BJ (cell line): ENCODE measurements around the gene NPIPB13. TPM values are rescaled to one million over a fixed set of nuclear protein-coding genes. Genes with fewer than 3 reads are reported as not detected.

Experiments
- polyA plus RNA-seq: library from polyadenylated mRNA; depleted of rRNA; stranded (reverse); fragments of >200 nt; gene quantifications from 2 replicates; pipeline ENCODE4 v1.2.3, GENCODE V29; 2011; rRNA removed
- small RNA-seq: library from RNA; depleted of rRNA; stranded (forward); fragments of <200 nt; gene quantifications from one replicate; pipeline ENCODE3, GENCODE V24; 2012; ENCODE audit warnings: low replicate concordance, low read depth; ENCODE audit not compliant: insufficient read length

NPIPB13 gene
- polyA plus RNA-seq, 1 experiment, result 0.92 TPM

Small RNA genes within 50 kb of the gene (small RNA-seq; reads per million reads assigned to genes)
- gene AC106782.4, result not detected

Other genes with a start within 250 kb of the NPIPB13 start
- 0.26 and 0.64 TPM in 2 replicates for gene DOC2A, start 237.5 kb downstream of the NPIPB13 start, polyA plus RNA-seq
- not detected in 2 replicates for gene C16orf92, start 225.3 kb downstream of the NPIPB13 start, polyA plus RNA-seq
- 0.06 and 0.13 TPM in 2 replicates for gene TLCD3B, start 217.2 kb downstream of the NPIPB13 start, polyA plus RNA-seq
- gene ALDOA, start 182.7 kb downstream of the NPIPB13 start, polyA plus RNA-seq, result 754 and 1,788 TPM in 2 replicates
- gene PPP4C, start 172.5 kb downstream of the NPIPB13 start, polyA plus RNA-seq, result 143 and 209 TPM in 2 replicates
- gene TBX6, start 156.6 kb downstream of the NPIPB13 start, polyA plus RNA-seq, result 0.04 TPM in 2 replicates
- 34.6 and 49.1 TPM in 2 replicates for gene YPEL3, start 152.3 kb downstream of the NPIPB13 start, polyA plus RNA-seq
- gene GDPD3, start 134.9 kb downstream of the NPIPB13 start, polyA plus RNA-seq, result 1.2 and 2.0 TPM in 2 replicates
- gene MAPK3, start 125.3 kb downstream of the NPIPB13 start, polyA plus RNA-seq, result 94.8 and 168 TPM in 2 replicates
- gene CORO1A, start 64.9 kb downstream of the NPIPB13 start, polyA plus RNA-seq, result 1.6 and 2.6 TPM in 2 replicates
- 32.0 and 50.2 TPM in 2 replicates for gene BOLA2B, start 54.8 kb downstream of the NPIPB13 start, polyA plus RNA-seq
- gene SLX1A, start 54.6 kb downstream of the NPIPB13 start, polyA plus RNA-seq, result 7.5 and 19.8 TPM in 2 replicates
- 6.2 TPM in 2 replicates for gene SULT1A3, start 49.2 kb downstream of the NPIPB13 start, polyA plus RNA-seq
- 48.2 and 50.3 TPM in 2 replicates for gene CD2BP2, start 106.8 kb upstream of the NPIPB13 start, polyA plus RNA-seq
- 11.3 and 16.5 TPM in 2 replicates for gene TBC1D10B, start 122.0 kb upstream of the NPIPB13 start, polyA plus RNA-seq
- gene MYL11, start 126.3 kb upstream of the NPIPB13 start, polyA plus RNA-seq, result 0.59 and 0.69 TPM in 2 replicates
- 0.17 and 0.22 TPM in 2 replicates for gene SEPTIN1, start 134.1 kb upstream of the NPIPB13 start, polyA plus RNA-seq
- 2.8 and 4.6 TPM in 2 replicates for gene ZNF48, start 146.9 kb upstream of the NPIPB13 start, polyA plus RNA-seq
- 6.8 and 7.9 TPM in 2 replicates for gene ZNF771, start 159.1 kb upstream of the NPIPB13 start, polyA plus RNA-seq
- 27.5 and 33.9 TPM in 2 replicates for gene DCTPP1, start 181.6 kb upstream of the NPIPB13 start, polyA plus RNA-seq
- 44.4 and 50.3 TPM in 2 replicates for gene SEPHS2, start 197.4 kb upstream of the NPIPB13 start, polyA plus RNA-seq
- gene ITGAL, start 224.3 kb upstream of the NPIPB13 start, polyA plus RNA-seq, result 0.06 TPM in 2 replicates